NCI-H2107 (cell line): ENCODE results near the gene RCN2.

Experiments used
- DNase-seq: peaks from one replicate; lab custom pipeline; 2025; lab: John Stamatoyannopoulos, UW

Gene RCN2

GRCh38 chr15:76974456-76975036, 43.0 kb downstream of the RCN2 start:
- DNase-seq: no peak

- DNase-seq: no peak
These were observed 44.6 kb downstream of the RCN2 start for GRCh38 chr15:76976141-76976540.

- no peak for DNase-seq
These were observed 45.2 kb downstream of the RCN2 start for GRCh38 chr15:76976572-76977270.

GRCh38 chr15:76978522-76979330, 47.2 kb downstream of the RCN2 start:
- no peak for DNase-seq

- DNase-seq: no peak
These were observed 47.9 kb downstream of the RCN2 start for GRCh38 chr15:76979331-76979925.

- DNase-seq: no peak
These were observed 48.5 kb downstream of the RCN2 start for GRCh38 chr15:76979996-76980520.

- no peak for DNase-seq
These were observed 50.8 kb downstream of the RCN2 start for GRCh38 chr15:76982356-76982755.

- DNase-seq: no peak
These were observed 51.2 kb downstream of the RCN2 start for GRCh38 chr15:76982756-76983155.

- DNase-seq: no peak
These were observed 52.2 kb downstream of the RCN2 start for GRCh38 chr15:76983590-76984375.

- DNase-seq: no peak
These were observed 55.2 kb downstream of the RCN2 start for GRCh38 chr15:76986743-76987142.

- DNase-seq: no peak
These were observed 55.7 kb downstream of the RCN2 start for GRCh38 chr15:76987276-76987675.

- DNase-seq: no peak
These were observed 56.6 kb downstream of the RCN2 start for GRCh38 chr15:76987896-76988860.

GRCh38 chr15:76988867-76989780, 57.6 kb downstream of the RCN2 start:
- DNase-seq: no peak

GRCh38 chr15:76991048-76991447, 59.5 kb downstream of the RCN2 start:
- DNase-seq: no peak

GRCh38 chr15:76991741-76992645, 60.4 kb downstream of the RCN2 start:
- no peak for DNase-seq

GRCh38 chr15:76993114-76993725, 61.7 kb downstream of the RCN2 start:
- DNase-seq: no peak

GRCh38 chr15:76994001-76994400, 62.5 kb downstream of the RCN2 start:
- DNase-seq: no peak

- DNase-seq: no peak
These were observed 62.9 kb downstream of the RCN2 start for GRCh38 chr15:76994496-76994895.
